Esophagus muscularis mucosa (tissue), 3 donors: ENCODE data around the gene GCN1.
A peak's percentile ranks its signal among the peaks of the same experiment; 100 is the strongest.

Experiments used
- POLR2AphosphoS5 ChIP-seq, 2 donors: sonication (generic); formaldehyde crosslinking; IDR thresholded peaks; one replicate each; pipeline ENCODE4 v1.6.1; 2017; ENCODE audit warnings: antibody characterized with exemption in 2 of 2
- TF ChIP-seq, protein P1 (sequence below), 3 experiments: fragments of 200-600 bp in 2 of 3; fragments of 450-650 bp in 1 of 3; sonication (generic) in 2 of 3; IDR thresholded peaks; one replicate each; pipeline ENCODE4 v1.5.1; 2017 to 2019; ENCODE audit warnings: antibody characterized with exemption in 3 of 3, mild to moderate bottlenecking in 2 of 3, moderate library complexity in 1 of 3

DNA sequence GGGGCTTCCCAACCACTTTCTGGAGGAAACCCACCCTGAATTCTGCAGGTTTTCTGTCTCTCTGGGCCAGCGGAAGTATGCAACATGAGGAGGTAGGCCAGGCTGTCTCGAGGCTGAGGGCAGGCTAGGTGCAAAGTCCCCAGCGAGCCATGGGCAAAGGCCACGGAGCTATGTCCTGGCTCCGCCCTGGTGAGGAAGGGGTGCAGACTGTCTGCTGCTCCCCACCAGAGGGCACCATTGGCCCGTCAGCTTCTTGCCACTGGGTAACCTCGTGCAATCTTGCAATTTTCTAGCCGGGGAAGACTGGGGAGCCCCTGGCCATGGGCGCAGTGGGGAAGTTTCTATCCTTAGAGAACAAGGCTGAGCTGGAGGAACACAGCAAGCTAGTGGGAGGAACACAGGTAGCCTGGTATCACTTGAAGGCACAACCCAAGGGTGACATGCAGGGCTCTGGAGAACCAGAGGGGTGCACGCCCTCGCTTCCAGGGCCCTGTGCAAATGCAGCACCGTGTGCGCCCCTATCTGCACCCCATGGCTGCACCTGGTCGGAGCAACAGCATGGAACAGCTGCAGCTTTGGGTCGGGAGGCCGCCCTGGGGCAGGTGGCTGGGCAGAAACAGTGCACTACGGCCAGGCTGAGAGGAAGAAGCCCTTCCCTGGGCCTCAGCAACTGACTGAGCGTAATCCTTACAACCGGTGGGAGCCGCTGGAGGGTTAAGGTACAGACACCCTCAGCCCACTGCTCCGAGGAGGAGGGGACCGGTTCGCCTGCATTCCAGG lies 34.0 kb upstream of the GCN1 start:
- TF ChIP-seq, protein P1, sequence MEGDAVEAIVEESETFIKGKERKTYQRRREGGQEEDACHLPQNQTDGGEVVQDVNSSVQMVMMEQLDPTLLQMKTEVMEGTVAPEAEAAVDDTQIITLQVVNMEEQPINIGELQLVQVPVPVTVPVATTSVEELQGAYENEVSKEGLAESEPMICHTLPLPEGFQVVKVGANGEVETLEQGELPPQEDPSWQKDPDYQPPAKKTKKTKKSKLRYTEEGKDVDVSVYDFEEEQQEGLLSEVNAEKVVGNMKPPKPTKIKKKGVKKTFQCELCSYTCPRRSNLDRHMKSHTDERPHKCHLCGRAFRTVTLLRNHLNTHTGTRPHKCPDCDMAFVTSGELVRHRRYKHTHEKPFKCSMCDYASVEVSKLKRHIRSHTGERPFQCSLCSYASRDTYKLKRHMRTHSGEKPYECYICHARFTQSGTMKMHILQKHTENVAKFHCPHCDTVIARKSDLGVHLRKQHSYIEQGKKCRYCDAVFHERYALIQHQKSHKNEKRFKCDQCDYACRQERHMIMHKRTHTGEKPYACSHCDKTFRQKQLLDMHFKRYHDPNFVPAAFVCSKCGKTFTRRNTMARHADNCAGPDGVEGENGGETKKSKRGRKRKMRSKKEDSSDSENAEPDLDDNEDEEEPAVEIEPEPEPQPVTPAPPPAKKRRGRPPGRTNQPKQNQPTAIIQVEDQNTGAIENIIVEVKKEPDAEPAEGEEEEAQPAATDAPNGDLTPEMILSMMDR (IDR thresholded peaks at IDR 0.05): peak; percentile 92 to 98 (median 95)
- TF ChIP-seq POLR2AphosphoS5 (IDR thresholded peaks at IDR 0.05): peak; percentile 56 to 78
